ENCODE data around the gene INVS. TPM values are rescaled to one million over a fixed set of nuclear protein-coding genes. Genes with fewer than 3 reads are reported as not detected.

The INVS gene
- total and polyA plus RNA-seq, 2 donors (not counting 1 experiment from before 2014, with no cell fraction given) = 13.9 to 37.0 TPM

DNA sequence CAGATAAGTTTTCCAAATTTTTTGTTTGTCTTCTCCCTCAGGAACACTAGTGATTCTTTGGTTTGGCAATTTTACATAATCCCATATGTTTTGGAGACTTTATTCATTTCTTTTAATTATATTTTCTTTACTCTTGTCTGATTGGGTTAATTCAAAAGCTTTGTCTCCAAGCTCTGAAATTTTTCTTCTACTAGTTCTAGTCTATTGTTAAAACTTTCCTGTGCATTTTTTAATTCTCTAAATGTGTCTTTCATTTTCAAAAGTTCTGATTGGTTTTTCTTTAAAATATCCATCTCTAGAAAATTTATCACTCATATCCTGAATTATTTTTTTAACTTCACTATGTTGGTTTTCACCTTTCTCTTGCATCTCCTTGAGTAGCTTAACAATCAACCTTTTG, 92.2 kb downstream of the INVS start:
- peaks cover 2% of the 10 kb centered on the region for H3K4me1 Mint-ChIP-seq
- Histone ChIP-seq H2AFZ (ENCODE audit: insufficient read depth, low read depth, low read length, poor library complexity, severe bottlenecking) (no peak overlapping the region), H3K27me3 (replicated peaks in 1 of 4; ENCODE audit: control extremely low read depth in 1 of 4, control insufficient read depth in 3 of 4, insufficient read depth in 4 of 4, low read length in 3 of 4) (no peaks in the 10 kb centered on the region), H3K9ac (ENCODE audit: low read length) (no peak overlapping the region), H3K4me3 (ENCODE audit: control extremely low read depth in 1 of 5, extremely low read depth in 1 of 5, insufficient read depth in 1 of 5, low read depth in 2 of 5, low read length in 4 of 5) (no peak overlapping the region), H3K79me2 (ENCODE audit: control insufficient read depth, insufficient read depth, low read length) (no peaks in the 10 kb centered on the region), H3K4me1 (ENCODE audit: control insufficient read depth in 2 of 2, insufficient read depth in 2 of 2, low read length in 2 of 2) (no peaks in the 10 kb centered on the region), H3K36me3 (replicated peaks in 1 of 2; ENCODE audit: control extremely low read depth in 1 of 2, control insufficient read depth in 1 of 2, extremely low read depth in 1 of 2, insufficient read depth in 2 of 2, low read length in 1 of 2) (peaks cover 0 to 2% of the 10 kb centered on the region in 2 experiments), H3K4me2 (replicated peaks; ENCODE audit: low read depth, low read length, poor library complexity, severe bottlenecking) (no peak overlapping the region), H3K27ac (ENCODE audit: low read length in 2 of 2) (no peak overlapping the region), H3K9me3 (ENCODE audit: control extremely low read depth in 1 of 3, control insufficient read depth in 2 of 3, insufficient read depth in 1 of 3, low read length in 2 of 3) (peaks cover 6 to 32% (median 15%) of the 10 kb centered on the region in 3 donors), H4K20me1 (ENCODE audit: control insufficient read depth, insufficient read depth, low read length, poor library complexity, severe bottlenecking) (no peaks in the 10 kb centered on the region)
- H3K9me3 Mint-ChIP-seq (ENCODE audit: insufficient read depth) = peaks cover 20% of the 10 kb centered on the region
- ChIA-PET CTCF (interaction anchor here (0.8 kb wide), 1 partner anchor 15 kb away, joined by 3 read pairs; no protein-coding TSS in a partner anchor), POLR2A (no interaction called here)
- no peaks in the 10 kb centered on the region for H3K27me3 Mint-ChIP-seq
- DNase-seq = no peak
- TF ChIP-seq, protein P1, sequence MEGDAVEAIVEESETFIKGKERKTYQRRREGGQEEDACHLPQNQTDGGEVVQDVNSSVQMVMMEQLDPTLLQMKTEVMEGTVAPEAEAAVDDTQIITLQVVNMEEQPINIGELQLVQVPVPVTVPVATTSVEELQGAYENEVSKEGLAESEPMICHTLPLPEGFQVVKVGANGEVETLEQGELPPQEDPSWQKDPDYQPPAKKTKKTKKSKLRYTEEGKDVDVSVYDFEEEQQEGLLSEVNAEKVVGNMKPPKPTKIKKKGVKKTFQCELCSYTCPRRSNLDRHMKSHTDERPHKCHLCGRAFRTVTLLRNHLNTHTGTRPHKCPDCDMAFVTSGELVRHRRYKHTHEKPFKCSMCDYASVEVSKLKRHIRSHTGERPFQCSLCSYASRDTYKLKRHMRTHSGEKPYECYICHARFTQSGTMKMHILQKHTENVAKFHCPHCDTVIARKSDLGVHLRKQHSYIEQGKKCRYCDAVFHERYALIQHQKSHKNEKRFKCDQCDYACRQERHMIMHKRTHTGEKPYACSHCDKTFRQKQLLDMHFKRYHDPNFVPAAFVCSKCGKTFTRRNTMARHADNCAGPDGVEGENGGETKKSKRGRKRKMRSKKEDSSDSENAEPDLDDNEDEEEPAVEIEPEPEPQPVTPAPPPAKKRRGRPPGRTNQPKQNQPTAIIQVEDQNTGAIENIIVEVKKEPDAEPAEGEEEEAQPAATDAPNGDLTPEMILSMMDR (IDR thresholded peaks at IDR 0.05) = no peak
- no peak for TF ChIP-seq EZH2 (IDR thresholded peaks at IDR 0.05; ENCODE audit: borderline replicate concordance, insufficient read depth, low read depth, low read length, poor library complexity, severe bottlenecking)
- H3K27ac Mint-ChIP-seq = no peak overlapping the region
- no peak overlapping the region for H3K4me3 Mint-ChIP-seq
- intact Hi-C loops (cut with micrococcal nuclease) = no loop called here
- ATAC-seq (ENCODE audit: low read depth) = no peak

DNA sequence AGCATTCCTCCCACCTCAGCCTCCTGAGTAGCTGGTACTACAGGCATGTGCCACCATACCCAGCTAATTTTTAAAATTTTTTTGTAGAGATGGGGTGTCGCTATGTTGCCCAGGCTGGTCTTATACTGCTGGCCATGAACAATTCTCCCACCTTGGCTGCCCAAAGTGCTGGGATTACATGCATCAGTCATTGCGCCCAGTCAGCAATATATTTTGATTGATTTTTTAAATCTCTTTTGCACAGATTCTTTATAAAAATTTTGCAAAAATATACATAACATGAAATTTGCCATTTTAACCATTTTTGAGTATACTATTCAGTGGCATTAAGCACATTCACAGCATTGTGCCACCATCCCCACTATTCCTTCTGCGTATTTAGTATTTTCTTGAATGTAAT, 94.0 kb downstream of the INVS start:
- no peak overlapping the region for H3K4me2 ChIP-seq (replicated peaks; ENCODE audit: low read depth, low read length, poor library complexity, severe bottlenecking)
- H3K27ac ChIP-seq (ENCODE audit: low read length in 2 of 2) = no peak overlapping the region
- no peak overlapping the region for H3K4me3 Mint-ChIP-seq
- H3K9me3 ChIP-seq (ENCODE audit: control extremely low read depth in 1 of 3, control insufficient read depth in 2 of 3, insufficient read depth in 1 of 3, low read length in 2 of 3) = peaks cover 6 to 32% (median 15%) of the 10 kb centered on the region in 3 donors
- peaks cover 20% of the 10 kb centered on the region for H3K9me3 Mint-ChIP-seq (ENCODE audit: insufficient read depth)
- no peak overlapping the region for H3K27ac Mint-ChIP-seq
- no peaks in the 10 kb centered on the region for H3K4me1 Mint-ChIP-seq
- H3K9ac ChIP-seq (ENCODE audit: low read length) = no peak overlapping the region
- ATAC-seq (ENCODE audit: low read depth) (no peak), DNase-seq (no peak)
- no peaks in the 10 kb centered on the region for H3K27me3 ChIP-seq (replicated peaks in 1 of 4; ENCODE audit: control extremely low read depth in 1 of 4, control insufficient read depth in 3 of 4, insufficient read depth in 4 of 4, low read length in 3 of 4)
- H2AFZ ChIP-seq (ENCODE audit: insufficient read depth, low read depth, low read length, poor library complexity, severe bottlenecking) = no peak overlapping the region
- CTCF ChIA-PET = no interaction called here
- POLR2A ChIA-PET = no interaction called here
- intact Hi-C loops (cut with micrococcal nuclease) = no loop called here
- H3K27me3 Mint-ChIP-seq = no peaks in the 10 kb centered on the region
- H3K79me2 ChIP-seq (ENCODE audit: control insufficient read depth, insufficient read depth, low read length) = no peaks in the 10 kb centered on the region
- whole genome bisulfite sequencing (ENCODE audit: insufficient coverage) = no CpG with 5 or more reads among the region's 3 CpGs
- no peak for TF ChIP-seq EZH2 (IDR thresholded peaks at IDR 0.05; ENCODE audit: borderline replicate concordance, insufficient read depth, low read depth, low read length, poor library complexity, severe bottlenecking)
- TF ChIP-seq, protein P1 (IDR thresholded peaks at IDR 0.05) = no peak
- peaks cover 0 to 2% of the 10 kb centered on the region in 2 experiments for H3K36me3 ChIP-seq (replicated peaks in 1 of 2; ENCODE audit: control extremely low read depth in 1 of 2, control insufficient read depth in 1 of 2, extremely low read depth in 1 of 2, insufficient read depth in 2 of 2, low read length in 1 of 2)
- H4K20me1 ChIP-seq (ENCODE audit: control insufficient read depth, insufficient read depth, low read length, poor library complexity, severe bottlenecking) = no peaks in the 10 kb centered on the region
- H3K4me3 ChIP-seq (ENCODE audit: control extremely low read depth in 1 of 5, extremely low read depth in 1 of 5, insufficient read depth in 1 of 5, low read depth in 2 of 5, low read length in 4 of 5) = no peak overlapping the region
- H3K4me1 ChIP-seq (ENCODE audit: control insufficient read depth in 2 of 2, insufficient read depth in 2 of 2, low read length in 2 of 2) = no peaks in the 10 kb centered on the region
